IMR-90 (cell line): ENCODE results near the gene SYT17. TPM values are rescaled to one million over a fixed set of nuclear protein-coding genes. Genes with fewer than 3 reads are reported as not detected.

ENCODE experiments used
- ATAC-seq: fragments of 200-7000 bp; cut with Tn5 transposase; 2 replicates; pipeline ENCODE4 v1.9.1; 2020; ENCODE audit warnings: low read depth, mild to moderate bottlenecking, moderate library complexity
- BruUV-seq: library from RNA; stranded (reverse); fragments of 400-500 nt; replicated peaks from 2 replicates; lab custom pipeline; 2021; lab: Mats Ljungman, UMichigan
- CTCF ChIA-PET: fragments of 300-600 bp; formaldehyde crosslinking; extraction: SDS; loops from one replicate; lab custom pipeline; 2021; ENCODE audit warnings: antibody characterized with exemption; lab: Yijun Ruan, JAX
- POLR2A ChIA-PET: fragments of 300-600 bp; sonication (Branson Sonifier 250); formaldehyde crosslinking; loops from one replicate; lab custom pipeline; 2022; ENCODE audit warnings: antibody characterized with exemption; ENCODE audit not compliant: unreplicated experiment; lab: Charles Lee
- DNase-seq: peaks from one replicate; pipeline ENCODE4 v3.0.0; 2013
- H2AFZ ChIP-seq: replicated peaks from 2 replicates; pipeline ENCODE3; 2013; ENCODE audit warnings: low read length, mild to moderate bottlenecking; ENCODE audit not compliant: poor library complexity
- H2AK5ac ChIP-seq: 2 replicates; pipeline ENCODE4 v1.6.1; 2013; ENCODE audit warnings: low read depth, low read length, inconsistent platforms
- H2AK9ac ChIP-seq: replicated peaks from 2 replicates; pipeline ENCODE3; 2013; ENCODE audit warnings: mild to moderate bottlenecking, low read depth, low read length, moderate library complexity; ENCODE audit not compliant: poor library complexity
- H2BK120ac ChIP-seq: 2 replicates; pipeline ENCODE4 v1.6.1; 2013; ENCODE audit warnings: low read depth, low read length, inconsistent platforms
- H2BK15ac ChIP-seq: 3 replicates; pipeline ENCODE4 v1.6.1; 2013; ENCODE audit warnings: low read depth, low read length, inconsistent platforms
- H2BK20ac ChIP-seq: 2 replicates; pipeline ENCODE4 v1.6.1; 2013; ENCODE audit warnings: low read depth, mild to moderate bottlenecking, inconsistent platforms, low read length, moderate library complexity
- H2BK5ac ChIP-seq: 2 replicates; pipeline ENCODE4 v1.6.1; 2013; ENCODE audit warnings: mild to moderate bottlenecking, low read depth, low read length, inconsistent platforms; ENCODE audit not compliant: poor library complexity, severe bottlenecking
- H3K14ac ChIP-seq: replicated peaks from 2 replicates; pipeline ENCODE4 v1.6.1; 2013; ENCODE audit warnings: low read depth, low read length, inconsistent platforms
- H3K18ac ChIP-seq: 2 replicates; pipeline ENCODE4 v1.6.1; 2013; ENCODE audit warnings: low read depth, low read length, control low read depth
- H3K23ac ChIP-seq: 2 replicates; pipeline ENCODE4 v1.6.1; 2013; ENCODE audit warnings: low read depth, low read length, inconsistent platforms
- H3K27ac ChIP-seq: 2 replicates; pipeline ENCODE4 v1.5.1; 2013; ENCODE audit warnings: mild to moderate bottlenecking, control low read depth, low read length; ENCODE audit not compliant: insufficient read depth
- H3K27me3 ChIP-seq: 2 replicates; pipeline ENCODE4 v1.6.1; 2013; ENCODE audit warnings: low read length; ENCODE audit not compliant: control insufficient read depth, insufficient read depth
- H3K36me3 ChIP-seq: 2 replicates; pipeline ENCODE4 v1.6.1; 2013; ENCODE audit warnings: low read length, mixed read lengths; ENCODE audit not compliant: control insufficient read depth, insufficient read depth
- H3K4ac ChIP-seq: 2 replicates; pipeline ENCODE4 v1.6.1; 2013; ENCODE audit warnings: low read depth, low read length, inconsistent platforms
- H3K4me1 ChIP-seq: 2 replicates; pipeline ENCODE4 v1.6.1; 2013; ENCODE audit warnings: low read length, mixed read lengths; ENCODE audit not compliant: control insufficient read depth, insufficient read depth
- H3K4me2 ChIP-seq: 2 replicates; pipeline ENCODE4 v1.6.1; 2013; ENCODE audit warnings: low read depth, mild to moderate bottlenecking, control low read depth, low read length, moderate library complexity
- H3K4me3 ChIP-seq: 2 replicates; pipeline ENCODE4 v1.5.1; 2013; ENCODE audit warnings: low read depth, mild to moderate bottlenecking, control low read depth, low read length, moderate library complexity; ENCODE audit not compliant: insufficient read depth
- H3K56ac ChIP-seq: 2 replicates; pipeline ENCODE4 v1.6.1; 2013; ENCODE audit warnings: low read length, inconsistent platforms; ENCODE audit not compliant: insufficient read depth; ENCODE audit errors: extremely low read depth
- H3K79me1 ChIP-seq, 2 experiments: 2 replicates each; pipeline ENCODE4 v1.6.1; 2013; ENCODE audit warnings: low read length in 2 of 2, inconsistent platforms in 1 of 2, low read depth in 1 of 2
- H3K9ac ChIP-seq: 2 replicates; pipeline ENCODE4 v1.6.1; 2013; ENCODE audit warnings: low read depth, low read length, control low read depth
- H3K9me1 ChIP-seq: 2 replicates; pipeline ENCODE4 v1.6.1; 2013; ENCODE audit warnings: low read length, inconsistent platforms; ENCODE audit not compliant: insufficient read depth
- H3K9me3 ChIP-seq: 2 replicates; pipeline ENCODE4 v1.6.1; 2013; ENCODE audit warnings: low read length; ENCODE audit not compliant: control insufficient read depth, insufficient read depth
- H4K20me1 ChIP-seq: 2 replicates; pipeline ENCODE4 v1.6.1; 2013; ENCODE audit warnings: low read length, inconsistent platforms; ENCODE audit not compliant: insufficient read depth
- H4K5ac ChIP-seq: 2 replicates; pipeline ENCODE4 v1.6.1; 2013; ENCODE audit warnings: mild to moderate bottlenecking, low read depth, low read length, control low read depth
- H4K8ac ChIP-seq, 2 experiments: 2 replicates each; pipeline ENCODE4 v1.6.1; 2013; ENCODE audit warnings: low read depth in 2 of 2, low read length in 2 of 2, control low read depth in 1 of 2, inconsistent platforms in 1 of 2
- H4K91ac ChIP-seq: 2 replicates; pipeline ENCODE4 v1.6.1; 2013; ENCODE audit warnings: low read depth, low read length, inconsistent platforms; ENCODE audit not compliant: insufficient read depth
- CEBPB ChIP-seq: IDR thresholded peaks from 2 replicates; pipeline ENCODE4 v1.6.1; 2012; ENCODE audit warnings: low read depth, low read length, improper control_type of control experiment
- MXI1 ChIP-seq: IDR thresholded peaks from 2 replicates; pipeline ENCODE4 v1.6.1; 2012; ENCODE audit warnings: low read depth, mild to moderate bottlenecking, low read length, moderate library complexity, borderline replicate concordance
- NFE2L2 ChIP-seq: fragments of 150-350 bp; IDR thresholded peaks from 2 replicates; pipeline ENCODE4 v1.6.1; 2016; ENCODE audit warnings: low read depth, mild to moderate bottlenecking, low read length
- RCOR1 ChIP-seq: IDR thresholded peaks from 2 replicates; pipeline ENCODE4 v1.6.1; 2012; ENCODE audit warnings: mild to moderate bottlenecking, low read length, improper control_type of control experiment; ENCODE audit not compliant: insufficient replicate concordance
- RFX5 ChIP-seq: IDR thresholded peaks from 2 replicates; pipeline ENCODE4 v1.8.0; 2012; ENCODE audit warnings: low read depth, mild to moderate bottlenecking, low read length, moderate library complexity
- SMC3 ChIP-seq: fragments of 150-350 bp; IDR thresholded peaks from 2 replicates; pipeline ENCODE4 v1.6.1; 2016; ENCODE audit warnings: low read depth, mild to moderate bottlenecking, antibody characterized with exemption, low read length, moderate library complexity
- USF2 ChIP-seq: fragments of 150-350 bp; IDR thresholded peaks from 2 replicates; pipeline ENCODE4 v1.6.1; 2017; ENCODE audit warnings: mild to moderate bottlenecking, antibody characterized with exemption, low read length, low read depth
- WGBS, 2 experiments: methylation state at CpG; one replicate each; pipeline versions ENCODE4 v1.1.5 to v1.1.7; 2013; ENCODE audit warnings: missing lambda C conversion rate in 2 of 2; ENCODE audit not compliant: insufficient read length in 1 of 2; ENCODE audit errors: extremely low coverage in 2 of 2; 5-methylcytosine and 5-hydroxymethylcytosine counted together
- dilution Hi-C: fragments of 300-500 bp; cut with HindIII; formaldehyde crosslinking; loops from one replicate; pipeline ENCODE4 v1.14.3; 2018; ENCODE audit warnings: low sequenced_read_pairs; ENCODE audit not compliant: unreplicated experiment
- in situ Hi-C: fragments of 300-500 bp; cut with MboI; formaldehyde crosslinking; loops from 3 replicates; pipeline ENCODE4 v1.14.3; 2019; ENCODE audit warnings: low sequenced_read_pairs, inconsistent platforms, mixed read lengths
- intact Hi-C: fragments of 100-400 bp; cut with micrococcal nuclease; formaldehyde crosslinking; loops from 2 replicates; pipeline ENCODE4 v1.10.0; 2022
- polyA plus RNA-seq, 3 experiments: library from polyadenylated mRNA; depleted of rRNA; stranded (reverse); fragments of >200 nt; gene quantifications; 2 replicates each; pipeline ENCODE4 v1.2.3, GENCODE V29; 2012; ENCODE audit warnings: low replicate concordance in 1 of 3
- total RNA-seq: library from RNA; depleted of rRNA; stranded (reverse); fragments of >200 nt; gene quantifications from 2 replicates; pipeline ENCODE4 v1.2.3, GENCODE V29; 2012
- TF ChIP-seq, protein P1 (sequence below): conservative IDR thresholded peaks from 2 replicates; pipeline ENCODE4 v1.5.1; 2012; ENCODE audit warnings: mild to moderate bottlenecking, low read depth, low read length, improper control_type of control experiment

The SYT17 gene
- total and polyA plus RNA-seq, 2 of the 4 experiments (the other 2 are of a cell fraction) = not detected

- Histone ChIP-seq H2AK5ac (no peak overlapping the region), H3K14ac (no peak overlapping the region)
- dilution Hi-C loops = no loop called here
These were observed 24.5 kb upstream of the SYT17 start for GRCh38 chr16:19143599-19143956.

More at GRCh38 chr16:19143599-19143956, 24.5 kb upstream of the SYT17 start:
- H3K4me3 ChIP-seq = no peak overlapping the region
- no peak overlapping the region for H2BK20ac ChIP-seq
- no peak overlapping the region for H2AK9ac ChIP-seq
- H3K27me3 ChIP-seq = peaks cover 8% of the 10 kb centered on the region
- H2BK5ac ChIP-seq = no peak overlapping the region
- TF ChIP-seq NFE2L2 (no peak), CEBPB (no peak), USF2 (no peak), RFX5 (no peak), MXI1 (no peak), SMC3 (no peak), RCOR1 (no peak)
- TF ChIP-seq, protein P1, sequence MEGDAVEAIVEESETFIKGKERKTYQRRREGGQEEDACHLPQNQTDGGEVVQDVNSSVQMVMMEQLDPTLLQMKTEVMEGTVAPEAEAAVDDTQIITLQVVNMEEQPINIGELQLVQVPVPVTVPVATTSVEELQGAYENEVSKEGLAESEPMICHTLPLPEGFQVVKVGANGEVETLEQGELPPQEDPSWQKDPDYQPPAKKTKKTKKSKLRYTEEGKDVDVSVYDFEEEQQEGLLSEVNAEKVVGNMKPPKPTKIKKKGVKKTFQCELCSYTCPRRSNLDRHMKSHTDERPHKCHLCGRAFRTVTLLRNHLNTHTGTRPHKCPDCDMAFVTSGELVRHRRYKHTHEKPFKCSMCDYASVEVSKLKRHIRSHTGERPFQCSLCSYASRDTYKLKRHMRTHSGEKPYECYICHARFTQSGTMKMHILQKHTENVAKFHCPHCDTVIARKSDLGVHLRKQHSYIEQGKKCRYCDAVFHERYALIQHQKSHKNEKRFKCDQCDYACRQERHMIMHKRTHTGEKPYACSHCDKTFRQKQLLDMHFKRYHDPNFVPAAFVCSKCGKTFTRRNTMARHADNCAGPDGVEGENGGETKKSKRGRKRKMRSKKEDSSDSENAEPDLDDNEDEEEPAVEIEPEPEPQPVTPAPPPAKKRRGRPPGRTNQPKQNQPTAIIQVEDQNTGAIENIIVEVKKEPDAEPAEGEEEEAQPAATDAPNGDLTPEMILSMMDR = no peak
- H3K79me1 ChIP-seq = peaks cover 0 to 3% of the 10 kb centered on the region in 2 experiments; a peak in 2 of 4 replicates
- peaks cover 4% of the 10 kb centered on the region for H3K9me3 ChIP-seq
- H2BK120ac ChIP-seq = no peak overlapping the region
- no TSS peak for BruUV-seq
- no peak overlapping the region for H3K23ac ChIP-seq
- no peak overlapping the region for H3K27ac ChIP-seq
- no peak overlapping the region for H3K56ac ChIP-seq
- no peak overlapping the region for H3K9ac ChIP-seq
- H4K5ac ChIP-seq = no peak overlapping the region
- no peak overlapping the region for H3K4ac ChIP-seq
- peaks cover 7% of the 10 kb centered on the region for H3K4me1 ChIP-seq
- H4K20me1 ChIP-seq = no peaks in the 10 kb centered on the region
- H3K18ac ChIP-seq = no peak overlapping the region
- H4K91ac ChIP-seq = no peak overlapping the region
- DNase-seq = no peak
- no peak overlapping the region for H3K4me2 ChIP-seq
- H2AFZ ChIP-seq = no peak overlapping the region
- intact Hi-C loops = no loop called here
- no peak overlapping the region for H2BK15ac ChIP-seq
- H3K36me3 ChIP-seq = no peaks in the 10 kb centered on the region
- peaks cover 3% of the 10 kb centered on the region; the same call in 1 of the 2 replicates for H3K9me1 ChIP-seq
- WGBS, 2 experiments = no CpG with 5 or more reads among the region's 9 CpGs
- CTCF ChIA-PET = interaction anchor here (0.7 kb wide), 1 partner anchor 12 kb away, joined by 3 read pairs; no protein-coding TSS in a partner anchor
- in situ Hi-C loops = no loop called here
- POLR2A ChIA-PET = no interaction called here
- ATAC-seq = no peak
- H4K8ac ChIP-seq = no peak overlapping the region
